CD14-positive monocyte (primary cell): ENCODE measurements around the gene MAPRE3. TPM values are rescaled to one million over a fixed set of nuclear protein-coding genes. Genes with fewer than 3 reads are reported as not detected.

Experiments
- DNase-seq, 3 donors: peaks; one replicate each; pipeline ENCODE4 v3.0.0-alpha.2; 2011 to 2022
- H2AFZ ChIP-seq: 2 replicates; pipeline ENCODE4 v1.6.0; 2012; ENCODE audit warnings: mild to moderate bottlenecking, low read depth, low read length, inconsistent platforms; ENCODE audit not compliant: insufficient read depth, poor library complexity, severe bottlenecking
- H3K27ac ChIP-seq, 2 donors: 1 replicate in 1 of 2; 2 replicates in 1 of 2; pipeline ENCODE4 v1.5.1; 2012 to 2013; ENCODE audit warnings: low read length in 2 of 2, control low read depth in 1 of 2, inconsistent platforms in 1 of 2, low read depth in 1 of 2, mild to moderate bottlenecking in 1 of 2
- H3K27me3 ChIP-seq, 2 donors: one replicate each; pipeline versions ENCODE4 v1.6.0 to v1.6.1; 2011 to 2013; ENCODE audit warnings: low read length in 2 of 2; ENCODE audit not compliant: control insufficient read depth in 2 of 2, insufficient read depth in 2 of 2
- H3K36me3 ChIP-seq, 2 donors: replicated peaks in 1 of 2; 1 replicate in 1 of 2; 2 replicates in 1 of 2; pipeline versions ENCODE4 v1.5.1 to v1.6.1; 2012 to 2013; ENCODE audit warnings: low read length in 2 of 2, control low read depth in 1 of 2, inconsistent platforms in 1 of 2, mild to moderate bottlenecking in 1 of 2; ENCODE audit not compliant: insufficient read depth in 2 of 2, control insufficient read depth in 1 of 2
- H3K4me1 ChIP-seq, 2 donors: 1 replicate in 1 of 2; 2 replicates in 1 of 2; pipeline versions ENCODE4 v1.5.1 to v1.6.1; 2012 to 2013; ENCODE audit warnings: low read length in 2 of 2, control low read depth in 1 of 2, inconsistent platforms in 1 of 2, mild to moderate bottlenecking in 1 of 2, moderate library complexity in 1 of 2; ENCODE audit not compliant: insufficient read depth in 2 of 2, control insufficient read depth in 1 of 2
- H3K4me2 ChIP-seq: replicated peaks from 2 replicates; pipeline ENCODE3; 2012; ENCODE audit warnings: low read length, moderate library complexity, mild to moderate bottlenecking; ENCODE audit not compliant: poor library complexity, severe bottlenecking; ENCODE audit errors: extremely low read depth
- H3K4me3 ChIP-seq, 3 experiments: fragments of 200-600 bp in 1 of 3; sonication (generic) in 1 of 3; replicated peaks in 1 of 3; 1 replicate in 2 of 3; 2 replicates in 1 of 3; pipeline ENCODE4 v1.5.1; 2011 to 2013; ENCODE audit warnings: low read length in 3 of 3, mild to moderate bottlenecking in 3 of 3, control low read depth in 2 of 3, low read depth in 2 of 3, inconsistent platforms in 1 of 3, moderate library complexity in 1 of 3
- H3K79me2 ChIP-seq: 2 replicates; pipeline ENCODE4 v1.6.0; 2012; ENCODE audit warnings: mild to moderate bottlenecking, control low read depth, inconsistent platforms, low read length, moderate library complexity; ENCODE audit not compliant: insufficient read depth
- H3K9ac ChIP-seq: 2 replicates; pipeline ENCODE4 v1.6.0; 2017; ENCODE audit warnings: low read length, mild to moderate bottlenecking; ENCODE audit not compliant: insufficient read depth, poor library complexity, severe bottlenecking
- H3K9me3 ChIP-seq, 2 donors: replicated peaks in 1 of 2; 1 replicate in 1 of 2; 2 replicates in 1 of 2; pipeline versions ENCODE4 v1.5.1 to v1.6.1; 2012 to 2013; ENCODE audit warnings: low read length in 2 of 2, control low read depth in 1 of 2; ENCODE audit not compliant: control insufficient read depth in 1 of 2, insufficient read depth in 1 of 2
- H4K20me1 ChIP-seq: 2 replicates; pipeline ENCODE4 v1.6.0; 2012; ENCODE audit warnings: mild to moderate bottlenecking, low read length, control low read depth, moderate library complexity; ENCODE audit not compliant: insufficient read depth
- H3K27ac Mint-ChIP-seq, 7 donors: one replicate each; pipeline ENCODE4 v1.8.0; 2020; ENCODE audit warnings: mild to moderate bottlenecking in 7 of 7, mixed read lengths in 7 of 7, moderate library complexity in 6 of 7, inconsistent platforms in 2 of 7
- H3K27me3 Mint-ChIP-seq, 3 donors: one replicate each; pipeline ENCODE4 v1.8.0; 2021 to 2022; ENCODE audit warnings: low read depth in 3 of 3, mild to moderate bottlenecking in 3 of 3, mixed read lengths in 3 of 3, moderate library complexity in 3 of 3, inconsistent platforms in 1 of 3
- H3K36me3 Mint-ChIP-seq, 2 donors: one replicate each; pipeline ENCODE4 v1.8.0; 2020; ENCODE audit warnings: mixed read lengths in 2 of 2, inconsistent platforms in 1 of 2, mild to moderate bottlenecking in 1 of 2
- H3K4me1 Mint-ChIP-seq: one replicate; pipeline ENCODE4 v1.8.0; 2020; ENCODE audit warnings: mild to moderate bottlenecking, mixed read lengths
- H3K4me3 Mint-ChIP-seq, 2 donors: one replicate each; pipeline ENCODE4 v1.8.0; 2020; ENCODE audit warnings: mild to moderate bottlenecking in 2 of 2, mixed read lengths in 2 of 2, moderate library complexity in 1 of 2
- H3K9me3 Mint-ChIP-seq, 7 donors: one replicate each; pipeline ENCODE4 v1.8.0; 2020 to 2022; ENCODE audit warnings: mixed read lengths in 7 of 7, mild to moderate bottlenecking in 6 of 7, moderate library complexity in 6 of 7, inconsistent platforms in 2 of 7
- WGBS: methylation state at CpG from one replicate; pipeline ENCODE4 v1.1.5; 2013; ENCODE audit warnings: missing lambda C conversion rate; ENCODE audit not compliant: insufficient coverage; 5-methylcytosine and 5-hydroxymethylcytosine counted together
- intact Hi-C, 2 donors: fragments of 100-400 bp; cut with micrococcal nuclease; formaldehyde crosslinking; loops; one replicate each; pipeline versions ENCODE4 v1.15.0 to v1.15.1; 2023
- polyA plus RNA-seq, 3 donors: library from polyadenylated mRNA; depleted of rRNA in 1 of 3; unstranded in 2 of 3; stranded (reverse) in 1 of 3; fragments of 300-500 nt in 2 of 3; fragments of >200 nt in 1 of 3; fragmentation: Illumina TruSeq in 2 of 3; gene quantifications; 1 replicate in 2 of 3; 2 replicates in 1 of 3; pipeline ENCODE4 v1.2.3, GENCODE V29; 2012 to 2021
- TF ChIP-seq, protein P1 (sequence below): fragments of 200-600 bp; IDR thresholded peaks from one replicate; pipeline ENCODE4 v1.8.0; 2022; ENCODE audit warnings: antibody characterized with exemption, mild to moderate bottlenecking

MAPRE3 gene
- polyA plus RNA-seq, 3 donors = 2.4 to 14.4 (median 3.5) TPM

DNA sequence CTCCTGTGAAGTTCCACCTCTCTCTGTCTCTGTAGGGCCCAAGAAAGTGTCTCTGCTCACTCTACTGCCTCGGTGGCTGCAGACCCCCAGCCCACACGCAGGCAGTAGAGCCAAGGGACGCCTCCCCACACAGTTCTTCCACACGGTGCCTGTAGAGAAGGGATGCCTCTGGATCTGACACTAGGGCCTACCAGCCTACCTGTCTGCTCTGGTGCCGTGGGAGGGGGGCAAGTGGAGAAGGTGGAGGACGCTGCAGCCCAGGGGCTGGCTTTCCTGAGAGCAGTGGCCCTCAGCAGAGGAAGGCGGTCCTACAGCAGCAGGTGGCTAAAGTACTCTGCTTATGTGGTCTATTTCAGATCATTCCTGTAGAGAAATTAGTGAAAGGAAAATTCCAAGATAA is 53.3 kb downstream of the MAPRE3 start:
- peaks cover 6 to 53% of the 10 kb centered on the region in 2 donors for H3K36me3 ChIP-seq
- Mint-ChIP-seq H3K4me1 (no peaks in the 10 kb centered on the region), H3K27ac (no peak overlapping the region), H3K9me3 (peaks cover 0 to 2% (median 0%) of the 10 kb centered on the region in 7 donors), H3K4me3 (no peak overlapping the region), H3K36me3 (peaks cover 28 to 45% of the 10 kb centered on the region in 2 donors), H3K27me3 (peaks cover 0 to 5% (median 2%) of the 10 kb centered on the region in 3 donors)
- no peaks in the 10 kb centered on the region for H3K4me1 ChIP-seq
- H3K27me3 ChIP-seq = no peaks in the 10 kb centered on the region
- no peaks in the 10 kb centered on the region for H3K9me3 ChIP-seq
- DNase-seq = no peak
- TF ChIP-seq, protein P1, sequence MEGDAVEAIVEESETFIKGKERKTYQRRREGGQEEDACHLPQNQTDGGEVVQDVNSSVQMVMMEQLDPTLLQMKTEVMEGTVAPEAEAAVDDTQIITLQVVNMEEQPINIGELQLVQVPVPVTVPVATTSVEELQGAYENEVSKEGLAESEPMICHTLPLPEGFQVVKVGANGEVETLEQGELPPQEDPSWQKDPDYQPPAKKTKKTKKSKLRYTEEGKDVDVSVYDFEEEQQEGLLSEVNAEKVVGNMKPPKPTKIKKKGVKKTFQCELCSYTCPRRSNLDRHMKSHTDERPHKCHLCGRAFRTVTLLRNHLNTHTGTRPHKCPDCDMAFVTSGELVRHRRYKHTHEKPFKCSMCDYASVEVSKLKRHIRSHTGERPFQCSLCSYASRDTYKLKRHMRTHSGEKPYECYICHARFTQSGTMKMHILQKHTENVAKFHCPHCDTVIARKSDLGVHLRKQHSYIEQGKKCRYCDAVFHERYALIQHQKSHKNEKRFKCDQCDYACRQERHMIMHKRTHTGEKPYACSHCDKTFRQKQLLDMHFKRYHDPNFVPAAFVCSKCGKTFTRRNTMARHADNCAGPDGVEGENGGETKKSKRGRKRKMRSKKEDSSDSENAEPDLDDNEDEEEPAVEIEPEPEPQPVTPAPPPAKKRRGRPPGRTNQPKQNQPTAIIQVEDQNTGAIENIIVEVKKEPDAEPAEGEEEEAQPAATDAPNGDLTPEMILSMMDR = no peak
- H3K79me2 ChIP-seq = no peaks in the 10 kb centered on the region
- no peak overlapping the region for H3K4me2 ChIP-seq
- H2AFZ ChIP-seq = no peak overlapping the region
- no peak overlapping the region for H3K4me3 ChIP-seq
- H3K9ac ChIP-seq = no peak overlapping the region
- no peaks in the 10 kb centered on the region for H4K20me1 ChIP-seq
- intact Hi-C loops = no loop called here
- 97% methylated on average over 4 of the region's 7 CpGs for WGBS
- H3K27ac ChIP-seq = no peak overlapping the region

DNA sequence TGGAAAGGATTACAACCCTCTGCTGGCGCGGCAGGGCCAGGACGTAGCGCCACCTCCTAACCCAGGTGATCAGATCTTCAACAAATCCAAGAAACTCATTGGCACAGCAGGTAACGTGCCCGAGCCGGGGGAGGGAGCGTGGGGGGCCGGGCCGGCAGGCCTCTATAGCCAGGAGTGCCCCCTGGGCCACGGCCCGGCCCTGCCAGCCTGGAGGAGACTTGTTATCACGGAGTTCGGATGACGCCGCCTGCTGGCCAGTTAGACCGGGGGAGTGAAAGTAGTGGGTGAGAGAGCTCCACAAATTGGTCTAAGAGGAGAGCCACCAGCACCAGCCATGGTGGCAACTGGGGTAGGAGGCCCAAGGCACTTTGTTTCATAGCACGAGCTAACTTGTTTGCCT is 53.8 kb downstream of the MAPRE3 start:
- Mint-ChIP-seq H3K27ac (no peak overlapping the region), H3K4me3 (no peak overlapping the region), H3K4me1 (no peaks in the 10 kb centered on the region), H3K36me3 (peaks cover 29 to 48% of the 10 kb centered on the region in 2 donors), H3K9me3 (peaks cover 0 to 2% (median 0%) of the 10 kb centered on the region in 7 donors), H3K27me3 (peaks cover 0 to 5% (median 2%) of the 10 kb centered on the region in 3 donors)
- no peak for DNase-seq
- Histone ChIP-seq H2AFZ (no peak overlapping the region), H3K27me3 (no peaks in the 10 kb centered on the region), H4K20me1 (no peaks in the 10 kb centered on the region), H3K79me2 (no peaks in the 10 kb centered on the region), H3K9me3 (no peaks in the 10 kb centered on the region), H3K27ac (no peak overlapping the region), H3K36me3 (peaks cover 6 to 53% of the 10 kb centered on the region in 2 donors), H3K4me2 (no peak overlapping the region), H3K4me1 (no peaks in the 10 kb centered on the region), H3K9ac (no peak overlapping the region), H3K4me3 (no peak overlapping the region)
- intact Hi-C loops = no loop called here
- TF ChIP-seq, protein P1 = no peak
- WGBS = 93% methylated on average over 18 of the region's 18 CpGs
